Stimulated activated memory B cell treated with anti-CD40 and anti-IgM and Interleukin-4, amounts not matched to agents 10 μg/mL and 1 μg/mL and 100 μg/mL, for 72 hours (primary cell): ENCODE data around the gene GALNT17.
"Not testable (repeated sequence)": the region's sequence is repeated elsewhere in the genome, so short reads cannot be mapped to it uniquely, and the experiment has no call there.

ENCODE experiments used
- ATAC-seq: fragments of 150-1000 bp; cut with Tn5 transposase; 2 replicates; pipeline ENCODE4 v1.10.0; 2021
- H3K27ac Mint-ChIP-seq: one replicate; pipeline ENCODE4 v1.8.0; 2022; ENCODE audit warnings: mild to moderate bottlenecking, mixed read lengths
- H3K27me3 Mint-ChIP-seq: one replicate; pipeline ENCODE4 v1.8.0; 2022; ENCODE audit warnings: mixed read lengths
- H3K36me3 Mint-ChIP-seq: one replicate; pipeline ENCODE4 v1.8.0; 2022; ENCODE audit warnings: mixed read lengths
- H3K4me1 Mint-ChIP-seq: one replicate; pipeline ENCODE4 v1.8.0; 2022; ENCODE audit warnings: mixed read lengths
- H3K4me3 Mint-ChIP-seq: one replicate; pipeline ENCODE4 v1.8.0; 2022; ENCODE audit warnings: mild to moderate bottlenecking, moderate library complexity, mixed read lengths
- H3K9me3 Mint-ChIP-seq: one replicate; pipeline ENCODE4 v1.8.0; 2022; ENCODE audit warnings: mixed read lengths

The GALNT17 gene

DNA sequence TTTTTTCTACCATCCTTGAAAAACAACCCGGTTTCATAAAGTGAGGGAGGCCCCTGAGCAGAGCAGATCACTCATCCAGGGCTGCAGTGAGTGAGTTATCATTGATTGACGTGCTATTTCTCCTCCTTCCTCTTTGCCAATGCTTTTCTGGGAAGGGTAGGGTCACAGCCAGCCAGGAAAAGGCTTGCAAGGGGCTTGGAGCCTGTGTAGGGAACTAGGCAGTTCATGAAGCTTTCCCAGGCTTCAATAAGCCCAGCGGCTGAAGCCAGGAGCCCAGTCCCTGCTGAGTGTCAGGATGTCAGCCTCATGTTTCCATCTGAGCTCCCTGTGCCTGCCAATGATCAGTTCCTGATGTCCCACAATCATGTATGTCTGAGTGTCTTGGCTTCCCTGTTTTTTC lies 584.7 kb downstream of the GALNT17 start:
- no peak for ATAC-seq
- peaks cover 5% of the 10 kb centered on the region for H3K9me3 Mint-ChIP-seq
- H3K4me3 Mint-ChIP-seq, result no peak overlapping the region
- H3K4me1 Mint-ChIP-seq, result no peaks in the 10 kb centered on the region
- no peaks in the 10 kb centered on the region for H3K36me3 Mint-ChIP-seq
- H3K27ac Mint-ChIP-seq, result no peak overlapping the region
- H3K27me3 Mint-ChIP-seq, result no peaks in the 10 kb centered on the region

DNA sequence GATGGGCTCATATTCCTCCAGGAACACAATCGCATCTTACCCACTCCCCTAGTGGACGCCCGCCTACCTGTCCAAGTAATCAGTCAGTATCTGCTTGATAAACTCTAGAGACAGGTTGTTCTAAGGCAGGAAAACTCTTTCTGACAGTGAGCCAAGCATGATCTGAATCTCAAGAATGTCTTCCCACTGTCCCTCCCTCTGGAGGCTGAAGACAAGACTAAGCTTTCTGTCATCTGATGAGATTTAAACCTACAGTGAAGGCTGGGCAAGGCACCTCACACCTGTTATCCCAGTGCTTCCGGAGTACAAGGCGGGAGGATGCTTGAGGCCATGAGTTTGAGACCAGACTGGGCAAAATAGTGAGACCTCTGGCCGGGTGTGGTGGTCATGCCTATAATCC lies 586.6 kb downstream of the GALNT17 start:
- Mint-ChIP-seq H3K9me3 (peaks cover 6% of the 10 kb centered on the region), H3K4me3 (no peak overlapping the region), H3K27ac (no peak overlapping the region), H3K36me3 (no peaks in the 10 kb centered on the region), H3K27me3 (no peaks in the 10 kb centered on the region), H3K4me1 (no peaks in the 10 kb centered on the region)
- ATAC-seq, result no peak

DNA sequence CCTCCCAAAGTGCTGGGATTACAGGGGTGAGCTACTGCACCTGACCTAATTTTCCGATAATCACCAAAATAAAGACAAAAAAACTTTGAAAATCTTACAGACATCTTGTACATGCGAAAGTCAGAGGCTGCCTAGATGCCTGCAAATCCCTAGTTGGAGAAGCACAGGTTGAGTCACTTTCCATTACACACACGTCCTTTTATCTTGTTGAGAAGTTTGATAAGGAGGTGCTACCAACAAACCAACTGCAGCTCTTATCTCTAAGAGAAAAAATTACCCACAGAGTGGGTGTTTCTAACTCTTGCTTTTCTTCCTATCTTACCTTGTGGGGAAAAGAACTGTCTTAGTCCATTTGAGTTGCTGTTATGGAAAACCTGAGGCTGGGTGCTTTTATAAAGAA lies 589.8 kb downstream of the GALNT17 start:
- no peak for ATAC-seq
- Mint-ChIP-seq H3K4me1 (no peaks in the 10 kb centered on the region), H3K27ac (no peak overlapping the region), H3K27me3 (no peaks in the 10 kb centered on the region), H3K36me3 (no peaks in the 10 kb centered on the region), H3K4me3 (no peak overlapping the region), H3K9me3 (peaks cover 6% of the 10 kb centered on the region)

DNA sequence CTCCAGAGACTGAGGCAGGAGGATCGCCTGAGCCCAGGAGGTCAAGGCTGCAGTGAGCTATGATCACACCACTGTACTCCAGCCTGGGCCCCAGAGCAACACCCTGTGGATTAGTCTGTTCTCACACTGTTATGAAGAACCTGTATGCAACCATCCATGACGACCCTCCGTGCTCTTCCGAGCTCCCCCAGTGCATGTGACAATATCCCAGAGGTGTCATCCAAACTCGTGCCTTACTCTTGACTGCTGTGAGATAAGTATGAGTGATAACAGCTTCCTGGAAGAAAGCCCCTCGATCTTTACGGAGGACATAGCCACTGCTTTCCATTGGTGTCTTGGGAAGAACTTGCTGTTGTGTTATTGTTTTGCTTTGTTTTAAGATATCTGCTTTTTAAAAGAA lies 591.9 kb downstream of the GALNT17 start:
- Mint-ChIP-seq H3K27me3 (no peaks in the 10 kb centered on the region), H3K36me3 (no peaks in the 10 kb centered on the region), H3K9me3 (peaks cover 6% of the 10 kb centered on the region), H3K4me1 (no peaks in the 10 kb centered on the region), H3K27ac (no peak overlapping the region), H3K4me3 (no peak overlapping the region)
- no peak for ATAC-seq

DNA sequence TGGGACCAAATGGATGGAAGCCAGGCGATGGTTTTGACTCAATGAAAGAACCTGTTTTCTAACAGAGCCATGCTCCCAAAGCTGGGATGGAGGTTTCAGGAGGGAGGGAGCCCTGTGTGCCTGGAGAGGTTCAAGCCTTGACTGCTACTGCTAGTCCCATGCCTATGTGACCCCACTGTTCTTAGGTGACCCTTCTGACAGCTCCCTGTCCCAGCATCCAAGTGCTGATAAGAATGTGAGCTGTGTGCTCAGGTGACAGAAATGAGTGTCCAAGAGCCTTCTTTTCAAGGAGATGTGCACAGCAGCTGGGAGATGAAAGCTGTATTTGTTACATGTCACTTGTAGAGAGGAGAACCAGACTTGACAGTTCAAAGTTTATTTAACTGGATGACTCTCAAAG lies 595.4 kb downstream of the GALNT17 start:
- Mint-ChIP-seq H3K4me1 (no peaks in the 10 kb centered on the region), H3K27ac (no peak overlapping the region), H3K36me3 (no peaks in the 10 kb centered on the region), H3K9me3 (no peaks in the 10 kb centered on the region), H3K27me3 (peaks cover 3% of the 10 kb centered on the region), H3K4me3 (no peak overlapping the region)
- ATAC-seq, result no peak

DNA sequence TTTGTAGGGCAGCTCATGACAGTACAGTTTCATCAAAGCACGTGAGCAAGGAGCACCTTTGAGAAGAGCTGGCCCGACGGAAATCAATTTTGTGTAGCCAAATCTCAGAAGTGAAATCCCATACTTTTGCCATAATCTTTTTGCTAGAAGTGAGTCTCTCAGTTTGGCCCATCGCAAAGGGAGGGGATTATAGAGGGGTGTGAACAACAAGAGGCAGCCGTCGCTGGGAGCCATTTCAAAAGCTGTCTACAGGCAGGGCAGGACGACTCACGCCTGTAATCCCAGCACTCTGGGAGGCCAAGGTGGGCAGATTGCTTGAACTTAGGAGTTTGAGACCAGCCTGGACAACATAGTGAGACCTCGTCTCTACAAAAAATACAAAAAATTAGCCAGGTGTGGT lies 599.8 kb downstream of the GALNT17 start:
- H3K4me1 Mint-ChIP-seq, result peaks cover 10% of the 10 kb centered on the region
- no peaks in the 10 kb centered on the region for H3K9me3 Mint-ChIP-seq
- no peak overlapping the region for H3K4me3 Mint-ChIP-seq
- ATAC-seq, result no peak
- no peaks in the 10 kb centered on the region for H3K36me3 Mint-ChIP-seq
- H3K27me3 Mint-ChIP-seq, result peaks cover 16% of the 10 kb centered on the region
- no peak overlapping the region for H3K27ac Mint-ChIP-seq

DNA sequence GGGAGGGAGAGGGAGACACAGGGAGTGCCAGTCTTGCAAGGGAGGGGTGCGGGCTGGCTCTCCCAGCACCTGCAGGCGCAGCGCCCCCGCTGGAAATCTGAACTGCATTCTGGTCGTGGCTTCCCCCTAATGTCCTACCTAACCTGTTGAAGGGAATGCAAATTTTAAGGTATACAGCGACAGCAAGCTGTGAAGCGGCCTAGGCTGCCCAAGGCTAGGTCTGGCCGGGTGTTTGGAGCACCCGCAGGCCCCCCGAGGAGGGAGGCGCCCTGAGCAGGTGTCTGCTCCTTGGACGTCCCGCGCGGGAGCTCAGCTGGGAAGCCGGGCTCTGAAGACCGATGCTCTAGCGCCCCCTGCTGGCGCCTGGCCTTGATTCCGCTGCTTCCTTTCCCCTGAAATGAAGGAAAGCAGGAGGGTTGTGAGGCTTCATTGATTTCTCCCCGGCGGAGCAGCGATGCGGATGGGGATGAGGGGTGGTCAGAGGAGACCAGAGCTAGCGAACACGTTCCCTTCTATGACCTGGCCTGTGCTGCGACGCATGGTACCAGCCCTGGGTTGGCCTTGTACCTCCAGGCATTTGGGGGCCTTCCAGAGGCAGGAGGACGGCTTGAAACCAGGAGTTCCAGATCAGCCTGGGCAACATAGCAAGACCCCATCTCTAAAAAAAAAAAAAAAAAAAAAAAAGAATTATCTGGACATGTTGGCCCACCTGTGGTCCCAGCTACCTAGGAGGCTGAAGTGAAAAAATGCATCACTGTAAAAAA lies 601.3 kb downstream of the GALNT17 start:
- H3K36me3 Mint-ChIP-seq, result no peaks in the 10 kb centered on the region
- no peak for ATAC-seq
- no peaks in the 10 kb centered on the region for H3K9me3 Mint-ChIP-seq
- H3K27ac Mint-ChIP-seq, result no peak overlapping the region
- peaks cover 16% of the 10 kb centered on the region for H3K27me3 Mint-ChIP-seq
- no peak overlapping the region for H3K4me3 Mint-ChIP-seq
- H3K4me1 Mint-ChIP-seq, result peaks cover 10% of the 10 kb centered on the region

DNA sequence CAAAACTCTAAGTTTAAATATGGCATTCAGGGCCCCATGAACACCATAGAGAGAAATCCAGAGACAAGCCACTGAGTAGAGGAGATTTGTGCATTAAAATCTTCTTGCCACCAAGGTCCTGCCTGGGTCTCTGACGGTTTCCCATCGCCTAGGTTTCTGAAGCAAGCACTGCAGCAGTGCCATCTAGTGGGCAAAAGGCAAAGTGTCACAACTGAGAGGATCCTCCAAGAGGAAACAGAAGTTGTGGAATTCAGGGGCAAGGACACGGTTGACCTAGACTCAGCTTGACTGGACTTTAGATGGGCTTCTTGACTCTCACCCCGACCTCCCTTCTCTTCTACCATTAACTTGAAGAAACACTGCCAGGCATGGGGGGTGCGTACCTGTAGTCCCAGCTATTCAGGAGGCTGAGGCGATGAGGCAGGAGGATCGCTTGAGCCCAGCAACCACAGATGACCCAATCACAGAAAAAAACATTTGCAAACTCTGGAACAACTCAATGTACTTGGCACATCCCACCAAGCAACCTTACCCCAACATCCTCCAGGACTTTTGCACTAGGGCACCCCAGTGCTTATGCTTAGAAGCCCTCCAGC lies 604.1 kb downstream of the GALNT17 start:
- Mint-ChIP-seq H3K27ac (no peak overlapping the region), H3K9me3 (no peaks in the 10 kb centered on the region), H3K27me3 (peaks cover 16% of the 10 kb centered on the region), H3K36me3 (no peaks in the 10 kb centered on the region), H3K4me3 (no peak overlapping the region), H3K4me1 (peaks cover 10% of the 10 kb centered on the region)
- ATAC-seq, result no peak

DNA sequence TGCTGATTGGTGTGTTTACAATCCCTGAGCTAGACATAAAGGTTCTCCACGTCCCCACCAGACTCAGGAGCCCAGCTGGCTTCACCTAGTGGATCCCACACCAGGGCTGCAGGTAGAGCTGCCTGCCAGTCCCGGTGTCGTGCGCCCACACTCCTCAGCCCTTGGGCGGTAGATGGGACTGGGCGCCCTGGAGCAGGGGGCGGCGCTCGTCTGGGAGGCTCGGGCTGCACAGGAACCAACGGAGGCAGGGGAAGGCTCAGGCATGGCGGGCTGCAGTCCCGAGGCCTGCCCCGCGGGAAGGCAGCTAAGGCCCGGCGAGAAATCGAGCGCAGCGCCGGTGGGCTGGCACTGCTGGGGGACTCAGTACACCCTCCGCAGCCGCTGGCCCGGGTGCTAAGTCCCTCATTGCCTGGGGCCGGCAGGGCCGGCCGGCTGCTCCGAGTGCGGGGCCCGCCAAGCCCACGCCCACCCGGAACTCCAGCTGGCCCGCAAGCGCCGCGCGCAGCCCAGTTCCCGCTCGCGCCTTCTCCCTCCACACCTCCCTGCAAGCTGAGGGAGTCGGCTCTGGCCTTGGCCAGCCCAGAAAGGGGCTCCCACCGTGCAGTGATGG lies 606.1 kb downstream of the GALNT17 start:
- ATAC-seq, H3K4me1 Mint-ChIP-seq, H3K27me3 Mint-ChIP-seq, H3K4me3 Mint-ChIP-seq, H3K9me3 Mint-ChIP-seq, H3K36me3 Mint-ChIP-seq, H3K27ac Mint-ChIP-seq: not testable (repeated sequence)

DNA sequence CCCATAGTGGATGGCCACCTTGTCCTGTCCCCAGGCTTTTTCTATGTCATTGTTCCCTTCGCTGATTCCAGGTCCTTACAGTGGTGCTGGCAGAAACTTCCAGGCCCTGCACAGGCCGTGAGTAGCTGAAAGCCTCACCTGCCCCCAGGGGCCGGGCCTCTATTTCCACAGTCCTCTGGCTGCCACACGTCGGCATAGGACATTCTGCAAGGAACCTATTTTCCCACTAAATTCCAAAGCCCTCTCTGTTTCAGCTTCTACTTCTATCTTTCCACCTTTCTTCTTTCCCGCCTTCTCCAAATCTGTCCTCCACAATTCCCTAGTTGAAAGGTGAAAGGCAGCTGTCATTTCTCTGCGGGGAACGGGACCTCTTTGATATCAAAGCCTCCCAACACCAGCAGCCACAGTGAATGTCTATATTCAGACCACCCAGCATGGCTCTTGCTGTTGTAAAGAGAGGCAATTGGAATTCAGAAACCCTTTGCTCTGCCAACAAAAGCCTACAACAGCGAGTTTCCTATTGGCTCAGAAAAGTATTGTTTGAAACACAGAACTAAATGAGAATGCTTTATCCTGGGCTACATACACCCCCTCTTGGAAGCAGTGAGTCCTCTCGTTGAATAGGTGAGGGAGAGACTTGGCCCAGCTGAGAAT lies 607.7 kb downstream of the GALNT17 start:
- no peak for ATAC-seq
- Mint-ChIP-seq H3K4me3 (no peak overlapping the region), H3K36me3 (no peaks in the 10 kb centered on the region), H3K27me3 (no peaks in the 10 kb centered on the region), H3K27ac (no peak overlapping the region), H3K9me3 (no peaks in the 10 kb centered on the region), H3K4me1 (no peaks in the 10 kb centered on the region)

DNA sequence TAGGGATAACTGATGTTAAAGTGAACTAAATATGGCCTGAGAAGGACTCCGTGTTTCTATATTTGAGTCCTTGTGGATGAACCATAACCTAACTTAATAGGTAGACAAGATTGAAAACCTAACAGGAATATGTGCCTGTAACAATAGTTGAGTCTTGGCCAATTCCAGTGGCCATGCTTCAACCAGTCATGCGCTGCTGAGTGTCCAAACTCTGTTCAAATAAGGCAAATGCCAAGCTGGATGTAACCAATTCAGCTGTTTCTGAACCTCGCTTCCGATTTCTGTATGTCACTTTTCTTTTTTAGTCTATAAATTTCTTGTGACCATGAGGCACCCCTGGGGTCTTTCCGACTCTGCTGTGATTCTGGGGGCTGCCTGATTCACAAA lies 608.2 kb downstream of the GALNT17 start:
- Mint-ChIP-seq H3K9me3 (no peaks in the 10 kb centered on the region), H3K27ac (no peak overlapping the region), H3K27me3 (no peaks in the 10 kb centered on the region), H3K4me3 (no peak overlapping the region), H3K4me1 (no peaks in the 10 kb centered on the region), H3K36me3 (no peaks in the 10 kb centered on the region)
- ATAC-seq, result no peak

DNA sequence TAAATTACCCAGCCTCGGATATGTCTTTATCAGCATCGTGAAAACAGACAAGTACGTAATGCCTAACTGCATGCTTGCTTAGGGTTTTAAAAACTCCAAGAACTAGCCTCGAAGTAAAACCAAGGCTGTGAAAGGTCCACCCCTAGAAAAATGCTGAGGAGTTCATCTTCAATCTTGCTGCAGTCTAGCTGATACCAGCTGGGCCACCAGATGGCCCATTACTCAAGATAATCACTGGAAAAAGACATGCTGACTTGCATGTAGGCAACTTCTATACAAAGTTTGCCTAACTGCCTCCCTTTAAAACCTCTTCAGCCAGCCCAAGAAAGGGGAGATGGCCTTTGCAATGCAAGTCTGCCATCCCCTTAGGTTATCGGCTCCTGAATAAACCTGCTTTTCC lies 614.1 kb downstream of the GALNT17 start:
- Mint-ChIP-seq H3K27me3 (no peaks in the 10 kb centered on the region), H3K4me3 (no peak overlapping the region), H3K27ac (no peak overlapping the region), H3K4me1 (no peaks in the 10 kb centered on the region), H3K9me3 (peaks cover 8% of the 10 kb centered on the region), H3K36me3 (no peaks in the 10 kb centered on the region)
- ATAC-seq, result no peak

DNA sequence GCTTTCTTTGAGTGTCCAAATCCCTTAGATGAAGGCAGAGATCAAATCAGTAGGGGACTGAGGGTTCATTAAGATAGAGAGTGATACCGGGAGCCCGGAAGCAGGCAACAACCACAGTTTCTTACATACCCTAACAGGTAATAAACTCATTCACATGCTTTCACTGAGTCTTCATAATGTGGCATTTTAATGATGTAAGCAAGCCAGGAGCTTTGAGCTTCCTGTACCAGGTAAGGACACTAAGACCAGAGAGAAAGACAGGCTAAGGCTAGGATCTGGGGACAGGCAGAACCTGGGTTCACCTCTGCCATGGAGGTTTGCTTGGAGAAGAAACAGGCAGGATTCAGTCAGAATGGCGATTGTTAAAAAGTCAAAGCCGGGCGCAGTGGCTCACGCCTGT lies 618.3 kb downstream of the GALNT17 start:
- no peak for ATAC-seq
- Mint-ChIP-seq H3K27ac (no peak overlapping the region), H3K4me1 (no peaks in the 10 kb centered on the region), H3K9me3 (peaks cover 13% of the 10 kb centered on the region), H3K4me3 (no peak overlapping the region), H3K27me3 (peaks cover 24% of the 10 kb centered on the region), H3K36me3 (peaks cover 4% of the 10 kb centered on the region)

DNA sequence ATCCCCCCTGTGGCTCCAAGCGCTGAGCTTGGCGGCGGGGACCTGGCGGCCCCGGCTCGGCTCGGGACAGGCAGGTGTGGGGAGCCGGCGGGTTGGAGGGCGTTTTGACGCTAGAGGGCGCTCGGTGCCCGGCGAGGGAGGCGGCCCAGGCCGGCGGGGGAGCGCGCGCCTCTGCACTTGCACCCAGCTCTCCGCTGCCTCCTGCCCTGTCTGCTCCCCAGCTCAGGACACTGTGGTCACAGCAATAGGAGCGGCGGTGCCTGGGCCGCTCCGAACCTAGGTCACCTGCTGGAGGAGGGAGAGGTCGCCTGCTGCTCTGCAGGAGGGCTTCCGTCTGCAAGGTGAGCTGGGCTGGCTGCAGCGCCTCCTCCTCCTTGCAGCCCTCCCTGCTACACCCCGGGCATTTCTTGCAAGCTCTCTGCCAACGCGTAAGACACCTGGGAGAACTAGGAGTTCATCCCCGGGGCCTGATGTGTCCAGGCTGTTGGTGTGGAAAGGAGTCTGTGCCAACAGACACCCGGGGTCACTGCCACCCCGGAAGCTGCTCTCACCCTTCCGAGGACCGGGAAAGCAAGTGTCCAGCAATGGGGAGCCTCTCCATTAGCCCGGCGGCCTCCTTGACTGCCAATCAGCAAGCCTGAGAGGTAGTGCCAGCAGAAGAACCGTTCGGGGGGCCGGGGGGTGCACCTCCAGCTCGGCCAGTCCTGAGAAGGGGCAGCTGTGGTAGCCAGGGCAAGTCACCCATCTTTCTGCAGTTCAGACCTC lies 620.4 kb downstream of the GALNT17 start:
- peak; percentile 48 for ATAC-seq

DNA sequence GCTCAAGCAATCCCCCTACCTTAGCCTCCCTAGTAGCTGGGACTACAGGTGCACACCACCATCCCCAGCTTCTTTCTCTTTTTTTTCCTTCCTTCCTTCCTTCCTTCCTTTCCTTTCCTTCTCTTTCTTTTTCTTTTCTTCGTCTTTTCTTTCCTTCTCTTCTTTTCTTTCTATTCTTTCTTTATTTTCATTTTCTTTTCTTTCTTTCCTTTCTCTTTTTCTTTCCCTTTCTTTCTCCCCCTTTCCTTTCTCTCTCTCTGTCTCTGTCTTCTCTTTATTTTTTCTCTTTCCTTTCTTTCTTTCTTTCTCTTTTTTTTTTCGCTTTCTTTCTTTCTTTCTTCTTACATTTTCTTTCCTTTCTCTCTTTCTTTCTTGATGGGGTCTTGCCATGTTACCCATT lies 621.3 kb downstream of the GALNT17 start:
- Mint-ChIP-seq H3K27me3 (peaks cover 24% of the 10 kb centered on the region), H3K4me3 (no peak overlapping the region), H3K4me1 (no peaks in the 10 kb centered on the region), H3K27ac (no peak overlapping the region), H3K36me3 (peaks cover 4% of the 10 kb centered on the region), H3K9me3 (peaks cover 19% of the 10 kb centered on the region)
- ATAC-seq, result no peak

More for the DNA sequence above, 620.4 kb downstream of the GALNT17 start:
- Mint-ChIP-seq H3K36me3 (peaks cover 4% of the 10 kb centered on the region), H3K4me3 (no peak overlapping the region), H3K27me3 (peaks cover 24% of the 10 kb centered on the region), H3K9me3 (peaks cover 19% of the 10 kb centered on the region), H3K4me1 (no peaks in the 10 kb centered on the region), H3K27ac (no peak overlapping the region)
